Tibial nerve (tissue), 4 donors: ENCODE data around the gene DPM2.

Experiments used
- EP300 ChIP-seq, 2 donors: sonication (generic); formaldehyde crosslinking; IDR thresholded peaks; one replicate each; pipeline ENCODE4 v1.6.1; 2017; ENCODE audit warnings: antibody characterized with exemption in 2 of 2, mild to moderate bottlenecking in 1 of 2
- POLR2A ChIP-seq, 2 donors: fragments of 450-650 bp; IDR thresholded peaks; one replicate each; pipeline ENCODE4 v1.6.1; 2017; ENCODE audit warnings: antibody characterized with exemption in 2 of 2, mild to moderate bottlenecking in 2 of 2, moderate library complexity in 2 of 2
- TF ChIP-seq, protein P1 (sequence below), 5 experiments: fragments of 200-600 bp in 3 of 5; fragments of 450-650 bp in 2 of 5; sonication (generic) in 3 of 5; IDR thresholded peaks; one replicate each; pipeline ENCODE4 v1.5.1; 2016 to 2019; ENCODE audit warnings: antibody characterized with exemption in 5 of 5, mild to moderate bottlenecking in 3 of 5, moderate library complexity in 2 of 5

DNA sequence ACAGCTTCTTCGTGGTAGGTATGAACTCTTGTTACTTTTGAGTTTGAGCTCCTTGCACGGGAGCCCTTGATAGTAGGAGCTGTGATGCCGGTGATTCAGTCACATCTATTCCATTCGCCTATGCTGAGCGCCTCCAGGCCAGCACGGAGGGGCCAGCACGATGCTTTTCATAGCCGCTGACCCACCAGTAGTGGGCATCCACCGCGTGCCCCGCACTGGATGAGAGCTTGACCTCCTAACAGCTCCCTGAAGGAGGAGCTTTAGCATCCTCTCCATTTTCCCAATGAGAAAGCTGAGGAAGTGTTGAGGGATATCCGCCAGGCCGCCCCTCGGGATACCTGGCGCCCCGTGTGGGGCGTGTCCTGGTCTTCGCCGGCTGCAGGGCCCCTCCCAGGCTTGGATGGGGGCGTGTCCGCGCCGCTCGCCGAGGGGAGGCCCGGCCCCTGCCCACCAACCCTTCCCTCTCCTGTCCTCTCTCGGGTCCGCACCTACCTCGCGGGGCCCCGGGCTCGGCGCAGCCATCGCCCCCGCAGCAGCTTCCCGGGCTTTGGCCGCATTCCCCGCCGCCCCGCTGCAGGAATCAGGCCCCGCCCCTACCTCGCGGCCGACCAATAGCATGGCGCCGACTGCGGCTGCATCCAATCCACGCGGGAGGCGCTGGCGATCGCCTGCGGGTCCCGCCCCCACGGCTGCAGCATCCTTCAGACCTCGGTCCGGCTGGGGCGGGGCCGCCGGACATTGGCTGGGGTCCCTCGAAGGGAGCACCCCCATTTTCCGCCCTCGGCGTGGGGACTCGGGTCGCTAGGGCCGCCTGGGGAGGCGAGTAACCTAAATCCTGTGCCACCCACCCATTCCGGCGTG, 7.2 kb downstream of the DPM2 start, which contains the start of gene PIP5KL1:
- TF ChIP-seq EP300 (IDR thresholded peaks at IDR 0.05): peak in 1 of 2 donors; percentile 3
- no peak for TF ChIP-seq POLR2A (IDR thresholded peaks at IDR 0.05)
- TF ChIP-seq, protein P1, sequence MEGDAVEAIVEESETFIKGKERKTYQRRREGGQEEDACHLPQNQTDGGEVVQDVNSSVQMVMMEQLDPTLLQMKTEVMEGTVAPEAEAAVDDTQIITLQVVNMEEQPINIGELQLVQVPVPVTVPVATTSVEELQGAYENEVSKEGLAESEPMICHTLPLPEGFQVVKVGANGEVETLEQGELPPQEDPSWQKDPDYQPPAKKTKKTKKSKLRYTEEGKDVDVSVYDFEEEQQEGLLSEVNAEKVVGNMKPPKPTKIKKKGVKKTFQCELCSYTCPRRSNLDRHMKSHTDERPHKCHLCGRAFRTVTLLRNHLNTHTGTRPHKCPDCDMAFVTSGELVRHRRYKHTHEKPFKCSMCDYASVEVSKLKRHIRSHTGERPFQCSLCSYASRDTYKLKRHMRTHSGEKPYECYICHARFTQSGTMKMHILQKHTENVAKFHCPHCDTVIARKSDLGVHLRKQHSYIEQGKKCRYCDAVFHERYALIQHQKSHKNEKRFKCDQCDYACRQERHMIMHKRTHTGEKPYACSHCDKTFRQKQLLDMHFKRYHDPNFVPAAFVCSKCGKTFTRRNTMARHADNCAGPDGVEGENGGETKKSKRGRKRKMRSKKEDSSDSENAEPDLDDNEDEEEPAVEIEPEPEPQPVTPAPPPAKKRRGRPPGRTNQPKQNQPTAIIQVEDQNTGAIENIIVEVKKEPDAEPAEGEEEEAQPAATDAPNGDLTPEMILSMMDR (IDR thresholded peaks at IDR 0.05): no peak
